GM12874 (cell line): ENCODE data around the gene SRRM4.

ENCODE experiments used
- CTCF ChIP-seq: IDR thresholded peaks from 2 replicates; pipeline ENCODE4 v1.5.1; 2011; ENCODE audit warnings: low read depth, mild to moderate bottlenecking, control low read depth, low read length, moderate library complexity; ENCODE audit not compliant: insufficient read depth

SRRM4 gene

DNA sequence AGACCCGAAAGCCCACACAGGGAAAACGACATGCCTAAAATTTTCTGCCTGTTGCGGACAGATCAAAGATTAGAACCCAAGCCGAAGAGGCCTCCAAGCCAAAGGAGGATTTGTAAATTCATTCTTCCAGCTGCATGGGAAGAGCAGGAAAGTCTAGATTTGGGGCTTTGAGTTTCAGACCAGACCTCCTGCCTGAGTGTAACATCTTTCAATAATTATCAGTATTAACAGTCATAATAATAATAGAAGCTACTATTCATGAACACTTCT lies 195.7 kb downstream of the SRRM4 start:
- no peak for TF ChIP-seq CTCF

DNA sequence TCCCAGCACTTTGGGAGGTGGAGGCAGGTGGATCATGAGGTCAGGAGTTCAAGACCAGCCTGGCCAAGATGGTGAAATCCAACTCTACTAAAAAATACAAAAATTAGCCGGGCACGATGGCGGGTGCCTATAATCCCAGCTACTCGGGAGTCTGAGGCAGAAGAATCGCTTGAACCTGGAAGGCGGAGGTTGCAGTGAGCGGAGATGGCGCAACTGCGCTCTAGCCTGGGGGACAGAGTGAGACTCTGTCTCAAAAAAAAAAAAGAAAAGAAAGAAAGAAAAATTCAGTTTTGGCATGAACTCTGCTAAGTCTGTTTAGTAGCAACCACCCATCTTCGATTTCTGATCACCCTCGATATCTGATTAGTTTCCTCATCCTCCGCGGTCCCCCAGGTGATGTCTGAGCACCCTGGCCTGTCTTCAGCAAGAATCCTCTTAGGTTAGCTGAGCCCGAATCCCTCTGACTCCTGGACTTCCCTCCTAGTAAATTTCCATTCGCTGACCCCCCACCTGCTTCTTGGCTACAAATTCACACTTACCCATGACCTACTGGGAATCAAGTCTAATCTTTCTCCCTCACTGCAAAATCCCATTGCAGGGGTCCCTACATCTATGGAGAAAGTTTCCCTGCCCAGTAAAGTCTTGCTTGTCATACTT lies 196.5 kb downstream of the SRRM4 start:
- TF ChIP-seq CTCF = no peak

DNA sequence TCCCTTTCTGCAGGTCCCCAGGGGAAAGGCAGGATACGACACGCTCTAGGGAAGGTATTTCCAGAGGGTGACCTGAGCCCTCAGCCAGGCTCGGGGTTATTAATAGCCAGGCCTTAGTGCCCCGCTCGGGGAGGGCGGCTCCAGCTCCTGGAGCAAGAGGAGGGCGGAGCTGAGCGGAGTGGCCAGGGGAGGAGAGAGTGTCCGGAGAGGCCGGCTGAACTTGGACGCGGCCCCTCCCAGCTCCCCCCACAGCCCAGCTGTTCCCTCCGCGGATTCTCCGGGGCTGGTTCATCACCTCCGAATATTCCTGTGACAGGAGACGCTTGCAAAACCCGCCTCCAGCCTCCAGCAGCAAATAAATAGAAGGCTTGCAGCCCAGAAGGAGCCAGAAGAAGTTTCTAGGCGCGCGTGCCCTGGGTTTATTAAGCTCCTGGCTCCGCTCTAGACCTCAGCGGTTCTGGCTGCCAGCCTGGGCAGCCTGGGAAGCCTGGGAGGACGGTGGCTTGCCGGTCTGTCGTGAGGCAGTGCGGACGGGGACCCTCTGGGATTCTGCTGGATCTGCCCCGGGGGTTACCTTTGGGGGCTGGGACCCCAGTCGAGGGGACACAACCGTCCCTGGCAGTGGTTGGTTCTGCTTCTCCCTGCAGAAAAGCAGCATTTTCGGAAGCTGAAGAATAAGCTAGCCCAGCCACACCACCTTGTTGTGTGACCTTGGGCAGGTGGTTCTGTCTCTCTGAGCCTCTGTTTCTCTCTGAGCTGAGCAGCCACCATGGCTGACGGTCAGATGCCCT lies 197.4 kb downstream of the SRRM4 start, which contains the start of gene HSPB8:
TSS of gene HSPB8 (plus strand) at position 388 of the 791 bp plus-strand sequence. CDS start at position 770, 382 bp downstream.
- no peak for TF ChIP-seq CTCF

DNA sequence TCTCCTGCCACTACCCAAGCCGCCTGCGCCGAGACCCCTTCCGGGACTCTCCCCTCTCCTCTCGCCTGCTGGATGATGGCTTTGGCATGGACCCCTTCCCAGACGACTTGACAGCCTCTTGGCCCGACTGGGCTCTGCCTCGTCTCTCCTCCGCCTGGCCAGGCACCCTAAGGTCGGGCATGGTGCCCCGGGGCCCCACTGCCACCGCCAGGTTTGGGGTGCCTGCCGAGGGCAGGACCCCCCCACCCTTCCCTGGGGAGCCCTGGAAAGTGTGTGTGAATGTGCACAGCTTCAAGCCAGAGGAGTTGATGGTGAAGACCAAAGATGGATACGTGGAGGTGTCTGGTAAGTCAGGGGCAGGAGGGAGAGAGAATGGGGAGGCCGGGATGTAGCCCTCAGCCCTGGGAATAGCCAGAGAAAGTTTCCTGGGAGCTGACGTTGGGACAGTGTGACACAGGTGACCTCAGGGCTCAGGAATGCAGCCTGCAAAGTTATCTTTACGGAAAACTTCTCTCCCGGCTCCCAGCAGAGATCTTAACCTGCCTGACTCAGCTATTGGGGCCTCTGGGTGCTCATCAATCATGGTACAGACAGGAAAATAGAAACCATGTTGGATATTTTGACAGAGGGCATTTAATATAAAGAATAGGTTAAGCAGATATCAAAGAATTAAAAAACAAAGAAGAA lies 198.1 kb downstream of the SRRM4 start:
- TF ChIP-seq CTCF = no peak

DNA sequence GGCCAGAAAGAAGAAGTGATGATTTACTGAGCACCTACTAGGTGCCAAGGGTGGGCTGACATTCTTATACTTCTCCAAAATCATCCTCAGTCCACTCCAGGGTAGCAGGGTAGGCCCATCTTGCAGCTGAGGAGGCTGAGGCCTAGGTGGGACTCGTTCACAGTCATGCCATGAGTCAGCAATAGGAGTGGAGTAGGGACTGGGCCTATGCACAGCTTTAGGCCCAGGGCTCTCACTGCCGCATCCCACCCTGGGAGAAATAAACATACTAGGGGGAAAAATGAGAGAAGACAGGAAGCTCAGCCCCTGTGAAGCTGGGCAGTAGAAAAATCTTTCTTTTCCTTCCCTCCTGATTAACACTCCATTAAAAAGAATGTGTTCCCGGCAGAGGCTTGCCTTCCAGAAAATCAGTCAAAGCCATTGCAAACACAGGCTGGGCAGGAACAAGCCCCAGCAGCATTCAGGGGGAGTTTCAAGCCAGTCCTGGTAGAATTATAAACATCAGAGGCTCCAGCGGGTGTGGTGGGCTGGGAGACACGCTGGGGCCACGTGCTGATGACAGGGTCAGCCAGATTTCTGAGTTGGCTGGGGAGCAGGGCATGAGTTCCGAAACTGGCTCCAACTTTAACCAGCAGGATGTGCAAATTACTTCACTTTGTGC lies 199.2 kb downstream of the SRRM4 start:
- no peak for TF ChIP-seq CTCF

GRCh38 chr12:119181202-119181601 lies 199.9 kb downstream of the SRRM4 start:
- no peak for TF ChIP-seq CTCF

- TF ChIP-seq CTCF = no peak
These were observed 200.6 kb downstream of the SRRM4 start for GRCh38 chr12:119181944-119182343.
